Fibroblast of pulmonary artery (primary cell): Measurements from ENCODE around the gene TOPBP1.

Source experiments
- DNase-seq: peaks from one replicate; pipeline ENCODE4 v3.0.0-alpha.2; 2010; ENCODE audit warnings: low read depth
- H3K4me3 ChIP-seq: replicated peaks from 2 replicates; pipeline ENCODE4 v1.5.1; 2011; ENCODE audit warnings: low read depth, mild to moderate bottlenecking, control low read depth, low read length, moderate library complexity
- TF ChIP-seq, protein P1 (sequence below): IDR thresholded peaks from 2 replicates; pipeline ENCODE4 v1.5.1; 2011; ENCODE audit warnings: mild to moderate bottlenecking, control low read depth, low read length, inconsistent platforms; ENCODE audit errors: missing control alignments

Gene TOPBP1

DNA sequence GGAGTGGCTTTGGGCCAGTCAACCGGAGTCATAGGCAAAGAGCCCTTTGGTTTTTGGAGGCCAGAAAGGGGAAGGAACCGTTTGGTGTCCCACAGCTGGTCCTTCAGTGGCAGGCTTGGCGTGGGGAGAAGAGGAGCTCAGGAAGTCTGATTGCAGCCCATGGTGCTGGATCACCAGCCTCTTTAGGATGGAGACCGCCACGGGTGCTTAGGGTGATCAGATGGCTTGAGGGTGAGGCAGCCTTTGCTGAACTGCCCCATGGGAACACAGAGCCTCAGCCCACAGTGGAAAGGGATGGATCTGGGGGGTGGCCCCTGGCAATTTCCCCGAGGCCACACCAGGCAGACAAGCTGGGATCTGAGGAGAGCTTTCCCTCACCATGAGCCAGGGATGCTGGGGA, 38.6 kb upstream of the TOPBP1 start:
- no peak for DNase-seq
- TF ChIP-seq, protein P1, sequence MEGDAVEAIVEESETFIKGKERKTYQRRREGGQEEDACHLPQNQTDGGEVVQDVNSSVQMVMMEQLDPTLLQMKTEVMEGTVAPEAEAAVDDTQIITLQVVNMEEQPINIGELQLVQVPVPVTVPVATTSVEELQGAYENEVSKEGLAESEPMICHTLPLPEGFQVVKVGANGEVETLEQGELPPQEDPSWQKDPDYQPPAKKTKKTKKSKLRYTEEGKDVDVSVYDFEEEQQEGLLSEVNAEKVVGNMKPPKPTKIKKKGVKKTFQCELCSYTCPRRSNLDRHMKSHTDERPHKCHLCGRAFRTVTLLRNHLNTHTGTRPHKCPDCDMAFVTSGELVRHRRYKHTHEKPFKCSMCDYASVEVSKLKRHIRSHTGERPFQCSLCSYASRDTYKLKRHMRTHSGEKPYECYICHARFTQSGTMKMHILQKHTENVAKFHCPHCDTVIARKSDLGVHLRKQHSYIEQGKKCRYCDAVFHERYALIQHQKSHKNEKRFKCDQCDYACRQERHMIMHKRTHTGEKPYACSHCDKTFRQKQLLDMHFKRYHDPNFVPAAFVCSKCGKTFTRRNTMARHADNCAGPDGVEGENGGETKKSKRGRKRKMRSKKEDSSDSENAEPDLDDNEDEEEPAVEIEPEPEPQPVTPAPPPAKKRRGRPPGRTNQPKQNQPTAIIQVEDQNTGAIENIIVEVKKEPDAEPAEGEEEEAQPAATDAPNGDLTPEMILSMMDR: no peak
- H3K4me3 ChIP-seq: no peak overlapping the region

DNA sequence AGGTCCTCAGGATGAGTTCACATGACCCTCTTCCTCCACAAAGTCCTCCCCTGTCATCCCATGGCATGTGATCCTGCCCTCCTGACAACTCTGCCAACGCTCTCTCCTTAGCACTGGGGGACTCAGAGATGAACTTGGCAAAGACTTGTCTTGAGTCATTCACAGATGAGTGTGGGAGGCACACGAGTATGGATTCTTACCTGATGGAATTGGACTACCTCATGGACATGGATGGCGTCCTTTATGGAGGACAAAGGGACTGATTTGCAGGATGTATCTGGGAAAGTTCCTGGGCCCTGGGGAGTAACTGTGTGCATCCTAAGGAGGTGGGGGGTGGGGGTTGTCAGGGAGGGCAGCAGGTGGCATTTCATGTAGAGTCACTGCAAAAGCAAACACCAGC, 38.2 kb upstream of the TOPBP1 start:
- TF ChIP-seq, protein P1: no peak
- no peak overlapping the region for H3K4me3 ChIP-seq
- no peak for DNase-seq

- DNase-seq: no peak
- H3K4me3 ChIP-seq: no peak overlapping the region
- TF ChIP-seq, protein P1: no peak
Measured at GRCh38 chr3:133699467-133699866, 37.7 kb upstream of the TOPBP1 start.

DNA sequence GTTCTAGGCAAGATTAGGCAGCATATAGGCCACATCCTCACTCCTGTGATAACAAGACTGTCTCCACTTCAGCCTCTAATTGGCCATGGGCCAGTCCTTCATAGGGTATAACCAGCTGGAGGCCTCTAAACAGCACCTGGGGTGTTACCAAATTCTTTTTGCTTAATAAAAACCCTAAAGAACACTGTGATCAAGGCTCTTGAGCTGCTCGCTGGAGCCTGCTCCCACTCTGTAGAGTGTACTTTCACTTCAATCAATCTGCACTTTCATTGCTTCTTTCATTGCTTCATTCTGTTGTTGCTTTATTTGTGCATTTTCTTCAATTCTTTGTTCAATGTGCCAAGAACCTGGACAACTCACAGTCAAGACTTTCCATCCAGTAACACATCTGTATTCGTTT, 36.2 kb upstream of the TOPBP1 start:
- DNase-seq: no peak
- TF ChIP-seq, protein P1: no peak
- no peak overlapping the region for H3K4me3 ChIP-seq

DNA sequence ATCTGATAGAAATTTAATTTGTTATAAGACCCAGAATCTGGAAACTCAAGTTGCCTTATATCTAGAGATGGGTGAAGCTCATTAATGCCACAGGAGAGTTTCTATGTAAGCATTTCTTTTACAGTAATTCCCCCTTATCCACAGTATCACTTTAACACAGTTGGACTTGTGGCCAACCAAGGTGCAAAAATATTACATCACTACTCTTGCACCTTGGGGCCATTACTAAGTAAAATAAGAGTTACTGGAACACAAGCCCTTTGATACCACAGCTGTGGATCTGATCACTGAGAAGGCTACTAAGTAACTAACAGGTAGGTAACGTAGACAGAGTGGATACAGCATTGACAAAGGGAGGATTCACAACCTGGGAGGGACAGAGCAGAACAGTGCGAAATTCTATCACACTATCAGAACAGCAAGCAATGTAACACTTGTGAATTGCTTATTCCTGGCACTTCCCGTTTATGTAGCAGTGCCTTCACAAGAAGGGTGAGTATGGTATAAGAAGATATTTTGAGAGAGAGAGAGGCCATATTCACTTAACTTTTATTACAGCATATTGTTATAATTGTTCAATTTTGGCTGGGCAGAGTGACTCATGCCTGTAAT, 33.9 kb upstream of the TOPBP1 start:
- no peak for DNase-seq
- no peak overlapping the region for H3K4me3 ChIP-seq
- TF ChIP-seq, protein P1: no peak

DNA sequence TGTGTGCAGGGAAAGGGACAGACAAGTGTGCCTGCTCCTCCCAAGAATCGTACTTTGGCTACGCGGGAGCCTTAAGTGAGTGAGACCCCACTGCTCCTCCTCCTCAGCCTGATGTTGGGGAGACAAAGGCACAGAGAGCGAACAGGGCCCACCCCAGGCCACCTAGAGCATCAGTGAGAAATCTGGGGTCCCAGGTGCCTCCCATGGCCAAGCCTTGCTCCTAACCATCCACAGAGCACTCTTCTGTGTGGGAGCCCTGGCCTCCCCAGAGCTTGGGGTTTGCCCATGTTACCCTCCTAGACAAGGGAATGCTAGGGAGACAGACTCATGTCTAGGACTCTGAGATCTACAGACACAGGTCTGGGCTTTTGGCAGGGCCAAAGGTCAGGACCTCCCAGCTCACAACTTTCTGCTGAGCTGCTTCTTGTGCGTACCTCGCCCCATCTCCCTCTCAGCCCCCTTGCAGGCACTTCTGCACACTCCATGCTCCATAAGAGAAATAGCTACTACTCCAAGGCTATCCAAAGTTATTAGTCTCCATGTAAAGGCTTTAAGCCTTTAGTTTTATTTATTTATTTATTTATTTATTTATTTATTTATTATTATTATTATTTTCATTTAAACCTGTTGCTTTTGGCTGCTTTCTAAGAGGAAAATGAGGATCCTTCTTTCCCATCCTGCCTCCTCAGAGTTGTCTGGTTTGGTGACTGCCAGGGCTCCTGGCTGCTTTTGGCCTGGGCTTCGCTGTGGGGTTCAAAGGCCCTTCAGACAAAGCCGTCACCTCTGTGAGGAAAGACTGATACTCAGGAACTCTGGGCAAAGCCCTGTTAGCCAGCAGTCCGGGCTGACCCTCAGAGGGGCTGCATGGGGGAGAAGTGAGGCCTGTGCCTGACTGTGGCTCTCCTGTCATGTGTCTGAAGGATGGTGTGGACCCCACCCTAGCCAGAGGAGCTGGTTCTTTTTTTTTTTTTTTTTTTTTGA, 32.8 kb upstream of the TOPBP1 start:
- no peak for DNase-seq
- no peak overlapping the region for H3K4me3 ChIP-seq
- TF ChIP-seq, protein P1: no peak

DNA sequence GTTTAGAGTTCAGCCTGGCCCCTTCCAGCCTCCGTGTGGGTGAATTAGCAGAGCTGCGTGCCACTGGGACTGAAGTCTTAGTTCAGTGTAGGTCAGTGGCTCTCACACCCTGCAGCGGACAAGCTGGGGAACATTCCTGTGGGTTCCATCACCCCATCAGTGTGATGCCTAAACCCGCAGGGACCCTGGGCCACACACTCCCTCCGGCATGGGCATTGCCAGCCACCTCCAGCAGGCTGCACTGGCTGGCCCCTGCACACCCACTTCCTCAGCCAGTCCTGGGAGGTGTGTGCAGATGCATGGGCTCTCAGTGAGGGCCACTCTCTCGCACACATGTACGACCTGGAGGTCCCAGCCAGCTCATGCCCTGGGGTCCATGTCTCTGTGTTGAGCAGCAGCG, 32.1 kb upstream of the TOPBP1 start:
- no peak for DNase-seq
- no peak overlapping the region for H3K4me3 ChIP-seq

More for the DNA sequence above, 32.1 kb upstream of the TOPBP1 start:
- TF ChIP-seq, protein P1: no peak
